ENCODE results near the gene PTDSS2.

The PTDSS2 gene

GRCh38 chr11:535519-536454 is 85.7 kb downstream of the PTDSS2 start, which contains the start of gene HRAS:
TSS of gene HRAS (minus strand) at chr11:535576.
- in situ Hi-C loops (cut with MboI; ENCODE audit: low sequenced_read_pairs, unreplicated experiment), result no loop called here
- DNase-seq (ENCODE audit: low spot score), result peak; percentile 100
- no peak for TF ChIP-seq CTCF (IDR thresholded peaks at IDR 0.05; ENCODE audit: borderline replicate concordance, control extremely low read depth, extremely low read depth, insufficient read depth, missing control alignments)

GRCh38 chr11:536841-537621 is 87.0 kb downstream of the PTDSS2 start, which contains the start of gene LRRC56:
TSS of gene LRRC56 (plus strand) at chr11:537527. CDS start at chr11:540685, 3,158 bp downstream.
- peak; percentile 98 for DNase-seq (ENCODE audit: low spot score)
- in situ Hi-C loops (cut with MboI; ENCODE audit: low sequenced_read_pairs, unreplicated experiment), result no loop called here
- no peak for TF ChIP-seq CTCF (IDR thresholded peaks at IDR 0.05; ENCODE audit: borderline replicate concordance, control extremely low read depth, extremely low read depth, insufficient read depth, missing control alignments)

GRCh38 chr11:537622-538430 is 87.7 kb downstream of the PTDSS2 start:
- in situ Hi-C loops (cut with MboI; ENCODE audit: low sequenced_read_pairs, unreplicated experiment), result no loop called here
- DNase-seq (ENCODE audit: low spot score), result no peak
- no peak for TF ChIP-seq CTCF (IDR thresholded peaks at IDR 0.05; ENCODE audit: borderline replicate concordance, control extremely low read depth, extremely low read depth, insufficient read depth, missing control alignments)

- no peak for DNase-seq (ENCODE audit: low spot score)
- in situ Hi-C loops (cut with MboI; ENCODE audit: low sequenced_read_pairs, unreplicated experiment), result no loop called here
- TF ChIP-seq CTCF (IDR thresholded peaks at IDR 0.05; ENCODE audit: borderline replicate concordance, control extremely low read depth, extremely low read depth, insufficient read depth, missing control alignments), result no peak
Observed at GRCh38 chr11:538431-539051, 88.5 kb downstream of the PTDSS2 start.

GRCh38 chr11:539971-540481 is 89.9 kb downstream of the PTDSS2 start:
- TF ChIP-seq CTCF (IDR thresholded peaks at IDR 0.05; ENCODE audit: borderline replicate concordance, control extremely low read depth, extremely low read depth, insufficient read depth, missing control alignments), result no peak
- no peak for DNase-seq (ENCODE audit: low spot score)
- in situ Hi-C loops (cut with MboI; ENCODE audit: low sequenced_read_pairs, unreplicated experiment), result no loop called here
